Heart left ventricle (tissue), 16 donors: Measurements from ENCODE around the gene CDKN1C. TPM values are rescaled to one million over a fixed set of nuclear protein-coding genes. Genes with fewer than 3 reads are reported as not detected.

ENCODE experiments used
- ATAC-seq, 4 donors: fragments of 200-7000 bp; cut with Tn5 transposase; one replicate each; pipeline ENCODE4 v1.9.1; 2020 to 2022; ENCODE audit warnings: moderate library complexity in 4 of 4, mild to moderate bottlenecking in 3 of 4, moderate number of reproducible peaks in 1 of 4
- DNase-seq, 5 donors: peaks; one replicate each; pipeline ENCODE4 v3.0.0-alpha.2; 2020
- H3K27ac ChIP-seq, 12 donors: fragments of 200-600 bp; sonication (generic) in 4 of 12; one replicate each; pipeline versions ENCODE4 v1.5.0 to v1.8.0; 2016 to 2022; ENCODE audit warnings: mild to moderate bottlenecking in 2 of 12
- H3K27me3 ChIP-seq, 9 donors: fragments of 200-600 bp; sonication (generic) in 2 of 9; one replicate each; pipeline versions ENCODE4 v1.5.1 to v1.8.0; 2016 to 2022; ENCODE audit warnings: mild to moderate bottlenecking in 3 of 9
- H3K36me3 ChIP-seq, 9 donors: fragments of 200-600 bp; sonication (generic) in 2 of 9; one replicate each; pipeline versions ENCODE4 v1.5.0 to v1.8.0; 2018 to 2022; ENCODE audit warnings: mild to moderate bottlenecking in 2 of 9
- H3K4me1 ChIP-seq, 12 donors: fragments of 200-600 bp; sonication (generic) in 4 of 12; one replicate each; pipeline versions ENCODE4 v1.5.0 to v1.8.0; 2016 to 2022; ENCODE audit warnings: mild to moderate bottlenecking in 3 of 12
- H3K4me3 ChIP-seq, 12 donors: fragments of 200-600 bp; sonication (generic) in 4 of 12; one replicate each; pipeline versions ENCODE4 v1.5.0 to v1.8.0; 2017 to 2022; ENCODE audit warnings: mild to moderate bottlenecking in 9 of 12, moderate library complexity in 4 of 12
- H3K9me3 ChIP-seq, 12 donors: fragments of 200-600 bp; sonication (generic) in 4 of 12; one replicate each; pipeline versions ENCODE4 v1.5.0 to v1.8.0; 2016 to 2022; ENCODE audit warnings: mild to moderate bottlenecking in 1 of 12
- CTCF ChIP-seq, 12 donors: fragments of 200-600 bp; sonication (generic) in 4 of 12; IDR thresholded peaks; one replicate each; pipeline versions ENCODE4 v1.5.0 to v1.8.0; 2018 to 2022; ENCODE audit warnings: antibody characterized with exemption in 12 of 12, mild to moderate bottlenecking in 5 of 12
- POLR2A ChIP-seq, 2 donors: fragments of 450-650 bp; IDR thresholded peaks; one replicate each; pipeline ENCODE4 v1.6.1; 2017; ENCODE audit warnings: antibody characterized with exemption in 2 of 2, mild to moderate bottlenecking in 2 of 2, moderate library complexity in 2 of 2
- WGBS, 4 donors: extraction: QIAGEN DNeasy Blood & Tissue Kit in 2 of 4; methylation state at CpG; one replicate each; pipeline versions ENCODE4 v1.1.5 to v1.1.7; 2013 to 2018; 5-methylcytosine and 5-hydroxymethylcytosine counted together
- intact Hi-C, 10 donors: fragments of 100-400 bp; cut with DNase I; formaldehyde crosslinking; loops; one replicate each; pipeline versions ENCODE4 v1.11.1 to v1.14.2; 2022
- polyA plus RNA-seq, 2 donors: library from polyadenylated mRNA; stranded (reverse); fragments of 200-250 nt; gene quantifications; one replicate each; pipeline ENCODE4 v1.2.3, GENCODE V29; 2013
- total RNA-seq, 9 donors: library from RNA; depleted of rRNA in 2 of 9; stranded (reverse); fragments of >200 nt in 2 of 9; fragmentation: NEBNext Ultra II Directional in 3 of 9; extraction: Animal tissue kit (Norgen Biotek cat#: 25700) in 3 of 9; gene quantifications; one replicate each; pipeline versions ENCODE4 v1.1.0 to v1.2.4, GENCODE V29; 2016 to 2023
- donor health status: ischemic (EF 13 %, LVEDD 7.1; RV severe dilation, severe dysfunction).
- donor health status: healthy with polysubstance abuse.
- donor health status: DM: no; HTN: yes; CAD: no.
- donor health status: DM: no; HTN: no; CAD: no.
- donor health status: ischemic (EF 25% LVEDD 6.9; RV normal size, moderate dysfunction).
- donor health status: ischemic (EF 25% LVEDD 5.7; RV mildly dilated, moderate dysfunction).
- donor health status: healthy.
- donor health status: DM: yes; HTN: yes; CAD: no.
- donor health status: ischemic (EF 35%, LVEDD 5.7; RV mildly dilated, moderate dysfunction).
- donor health status: nonischemic (EF 11% LVEDD 7.7; RV severe dilation, severe dysfunction).
- donor health status: DM: yes; HTN: yes; CAD: no.
- donor health status: PGD.
- donor health status: ischemic (EF 29% LVEDD 5.4; RV normal size, mild dysfunction).
- donor health status: nonischemic (EF 23%, LVEDD 6.1; RV moderate dilation, normal function).

Gene CDKN1C
- total and polyA plus RNA-seq, 11 donors, result 18.8 to 42.5 (median 33.4) TPM

- H3K4me1 ChIP-seq, result peaks cover 0 to 47% (median 9%) of the 10 kb centered on the region in 12 donors
- WGBS, 4 donors, result 92 to 97% (median 93%) methylated on average over 13 to 16 of the region's 16 CpGs
- H3K27me3 ChIP-seq, result no peaks in the 10 kb centered on the region
- intact Hi-C loops, result no loop called here
- DNase-seq (no peak), ATAC-seq (no peak)
- TF ChIP-seq CTCF (IDR thresholded peaks at IDR 0.05) (no peak), POLR2A (IDR thresholded peaks at IDR 0.05) (no peak)
- H3K4me3 ChIP-seq, result no peak overlapping the region
- no peaks in the 10 kb centered on the region for H3K36me3 ChIP-seq
- H3K27ac ChIP-seq, result no peak overlapping the region
- no peaks in the 10 kb centered on the region for H3K9me3 ChIP-seq
Measured at GRCh38 chr11:2916892-2917645, 31.5 kb upstream of the CDKN1C start.

- H3K9me3 ChIP-seq, result no peaks in the 10 kb centered on the region
- H3K27me3 ChIP-seq, result no peaks in the 10 kb centered on the region
- no peak for DNase-seq
- 83 to 88% (median 85%) methylated on average over 9 to 20 of the region's 20 CpGs for WGBS, 4 donors
- intact Hi-C loops, result no loop called here
- H3K4me3 ChIP-seq, result no peak overlapping the region
- peak overlapping the region in 1 of 12 donors; percentile 7 for H3K27ac ChIP-seq
- H3K36me3 ChIP-seq, result no peaks in the 10 kb centered on the region
- H3K4me1 ChIP-seq, result peaks cover 0 to 52% (median 9%) of the 10 kb centered on the region in 12 donors
- ATAC-seq, result no peak
- TF ChIP-seq CTCF (IDR thresholded peaks at IDR 0.05), result no peak
- TF ChIP-seq POLR2A (IDR thresholded peaks at IDR 0.05), result no peak
Measured at GRCh38 chr11:2916114-2916891, 30.7 kb upstream of the CDKN1C start.

GRCh38 chr11:2915473-2915872, 29.9 kb upstream of the CDKN1C start:
- intact Hi-C loops, result no loop called here
- no peak for DNase-seq
- Histone ChIP-seq H3K27me3 (no peaks in the 10 kb centered on the region), H3K4me3 (no peak overlapping the region), H3K4me1 (peaks cover 0 to 54% (median 9%) of the 10 kb centered on the region in 12 donors), H3K36me3 (no peaks in the 10 kb centered on the region), H3K9me3 (no peaks in the 10 kb centered on the region), H3K27ac (peak overlapping the region in 1 of 12 donors; percentile 7)
- TF ChIP-seq CTCF (IDR thresholded peaks at IDR 0.05), result no peak
- no peak for TF ChIP-seq POLR2A (IDR thresholded peaks at IDR 0.05)
- 85 to 96% (median 90%) methylated on average over 4 to 11 of the region's 11 CpGs for WGBS, 4 donors
- ATAC-seq, result no peak
